ENCODE data around the gene MLLT3.
A peak's percentile ranks its signal among the peaks of the same experiment; 100 is the strongest.

MLLT3 gene

GRCh38 chr9:20300430-20301115 lies 321.7 kb downstream of the MLLT3 start:
- DNase-seq (ENCODE audit: low spot score): no peak

DNA sequence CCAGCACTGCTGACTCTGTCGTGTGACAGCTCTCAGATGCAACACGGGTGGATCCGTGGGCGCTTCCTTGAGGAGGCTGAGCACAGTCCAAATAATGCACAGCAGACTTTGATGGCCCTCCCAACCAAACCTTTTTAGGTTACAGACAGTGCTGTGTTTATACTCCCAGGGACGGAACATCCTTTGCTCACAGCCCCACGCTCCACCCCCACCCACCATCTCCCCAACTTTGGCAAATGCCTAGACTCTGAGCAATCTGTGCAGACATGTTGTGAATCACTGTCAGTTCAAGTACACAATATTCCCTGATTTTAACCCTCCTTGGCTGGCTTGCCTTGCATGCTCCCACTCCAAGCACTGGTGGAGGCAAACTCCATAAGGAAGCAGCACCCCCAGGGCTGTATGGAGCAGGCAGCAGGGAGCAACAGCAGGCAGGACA lies 324.6 kb downstream of the MLLT3 start:
- no peak for DNase-seq (ENCODE audit: low spot score)

DNA sequence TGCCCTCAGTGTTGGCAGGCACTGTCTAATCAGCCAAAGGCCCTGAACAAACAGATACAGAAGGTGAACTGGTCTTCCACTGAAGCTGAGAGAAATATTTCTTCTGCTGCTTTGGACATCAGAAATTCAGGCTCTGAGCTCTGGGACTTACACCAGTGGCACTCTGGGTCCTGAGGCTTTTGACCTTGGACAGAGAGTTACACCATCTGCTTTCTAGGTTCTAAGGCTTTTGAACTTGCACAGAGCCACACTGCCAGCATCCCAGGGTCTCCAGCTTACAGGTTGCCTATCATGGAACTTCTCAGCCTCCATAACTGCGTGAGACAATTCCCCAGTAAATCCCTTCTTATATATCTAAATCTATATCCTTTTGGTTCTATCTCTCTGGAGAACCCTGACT lies 326.7 kb downstream of the MLLT3 start:
- no peak for DNase-seq (ENCODE audit: low spot score)

GRCh38 chr9:20294046-20294750 lies 328.1 kb downstream of the MLLT3 start:
- no peak for DNase-seq (ENCODE audit: low spot score)

DNA sequence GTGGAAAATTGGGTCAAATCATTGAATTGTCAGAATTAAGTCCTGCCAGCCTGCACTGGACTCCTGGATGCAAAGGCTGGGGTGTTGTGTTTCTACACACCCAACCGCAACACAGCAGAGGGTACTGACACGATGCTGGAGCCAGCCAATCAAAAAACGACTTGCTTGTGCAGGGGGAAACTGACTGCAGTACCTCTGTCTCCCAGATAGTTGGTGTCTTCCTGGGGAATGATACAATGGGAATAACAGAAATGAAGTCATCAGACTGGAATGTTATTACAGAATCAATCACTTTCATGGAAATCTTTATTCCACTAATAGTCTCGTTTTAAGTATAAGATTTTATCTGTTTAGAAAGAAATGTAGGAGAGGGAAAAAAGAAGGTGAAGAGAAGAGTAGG lies 330.3 kb downstream of the MLLT3 start:
- DNase-seq (ENCODE audit: low spot score): peak; percentile 47
